ENCODE data around the gene HOXC10. TPM values are rescaled to one million over a fixed set of nuclear protein-coding genes. Genes with fewer than 3 reads are reported as not detected.

The HOXC10 gene
- total and polyA plus RNA-seq, 2 experiments from 2014 or later = not detected

GRCh38 chr12:53995002-53995377 lies 10.0 kb downstream of the HOXC10 start:
- Mint-ChIP-seq H3K27ac (no peak overlapping the region), H3K4me1 (peaks cover 50% of the 10 kb centered on the region), H3K4me3 (peak overlapping the region; percentile 63), H3K36me3 (ENCODE audit: low read depth) (no peaks in the 10 kb centered on the region; the same call in 2 of the 3 replicates), H3K9me3 (peaks cover 3% of the 10 kb centered on the region; the same call in 2 of the 3 replicates), H3K27me3 (ENCODE audit: insufficient read depth, low read depth, poor library complexity) (peaks cover 100% of the 10 kb centered on the region)
- Histone ChIP-seq H3K4me3 (peak overlapping the region; percentile 51), H3K79me2 (replicated peaks; ENCODE audit: insufficient read depth) (no peaks in the 10 kb centered on the region), H3K27ac (ENCODE audit: low read depth) (no peak overlapping the region), H3F3A (replicated peaks; ENCODE audit: low read depth) (peaks cover 40% of the 10 kb centered on the region), H3K27me3 (ENCODE audit: insufficient read depth) (peaks cover 100% of the 10 kb centered on the region), H3K4me2 (peak overlapping the region; percentile 81), H2AFZ (no peak overlapping the region), H4K20me1 (replicated peaks; ENCODE audit: insufficient read depth) (peaks cover 18% of the 10 kb centered on the region), H3K4me1 (ENCODE audit: insufficient read depth) (peaks cover 45% of the 10 kb centered on the region), H3K9me2 (ENCODE audit: insufficient read depth) (no peaks in the 10 kb centered on the region), H3K36me3 (ENCODE audit: insufficient read depth) (no peaks in the 10 kb centered on the region)
- DNase-seq (ENCODE audit: low spot score) = no peak
- no peak for ATAC-seq
- TF ChIP-seq EZH2 (IDR thresholded peaks at IDR 0.05; ENCODE audit: low read depth, unreplicated experiment) = peak; percentile 91
- TF ChIP-seq ETS1 (IDR thresholded peaks at IDR 0.05) = no peak
- TF ChIP-seq EZH2phosphoT487 (IDR thresholded peaks at IDR 0.05; ENCODE audit: unreplicated experiment) = peak; percentile 43

- DNase-seq (ENCODE audit: low spot score) (peak; percentile 88), ATAC-seq (peak; percentile 49)
- Histone ChIP-seq H3K36me3 (ENCODE audit: insufficient read depth) (no peaks in the 10 kb centered on the region), H4K20me1 (replicated peaks; ENCODE audit: insufficient read depth) (peaks cover 12% of the 10 kb centered on the region), H3K27ac (ENCODE audit: low read depth) (no peak overlapping the region), H3F3A (replicated peaks; ENCODE audit: low read depth) (peaks cover 34% of the 10 kb centered on the region), H2AFZ (peak overlapping the region; percentile 74; the same call in 1 of the 2 replicates), H3K27me3 (ENCODE audit: insufficient read depth) (peaks cover 100% of the 10 kb centered on the region), H3K79me2 (replicated peaks; ENCODE audit: insufficient read depth) (no peaks in the 10 kb centered on the region), H3K9me2 (ENCODE audit: insufficient read depth) (no peaks in the 10 kb centered on the region), H3K4me2 (peak overlapping the region; percentile 81), H3K4me1 (ENCODE audit: insufficient read depth) (peaks cover 39% of the 10 kb centered on the region), H3K4me3 (peak overlapping the region; percentile 51)
- TF ChIP-seq CREB1 (CRISPR knock-in tag; IDR thresholded peaks at IDR 0.05; ENCODE audit: low read depth) (no peak), EZH2phosphoT487 (IDR thresholded peaks at IDR 0.05; ENCODE audit: unreplicated experiment) (peak; percentile 49), ZNF331 (CRISPR knock-in tag; IDR thresholded peaks at IDR 0.05; ENCODE audit: low read depth) (no peak), EZH2 (IDR thresholded peaks at IDR 0.05; ENCODE audit: low read depth, unreplicated experiment) (peak; percentile 62), ETS1 (IDR thresholded peaks at IDR 0.05) (0 out of 2 replicates have a peak, but pooled peaks have one; percentile 10)
- Mint-ChIP-seq H3K4me3 (peak overlapping the region; percentile 63), H3K27me3 (ENCODE audit: insufficient read depth, low read depth, poor library complexity) (peaks cover 100% of the 10 kb centered on the region), H3K27ac (no peak overlapping the region), H3K9me3 (peaks cover 3% of the 10 kb centered on the region; the same call in 2 of the 3 replicates), H3K36me3 (ENCODE audit: low read depth) (no peaks in the 10 kb centered on the region), H3K4me1 (peaks cover 46% of the 10 kb centered on the region)
Measured at GRCh38 chr12:53995378-53996239, 10.7 kb downstream of the HOXC10 start.

Measured in GM23338 (cell line).